Peyer's patch (tissue), 4 donors: ENCODE measurements around the gene TFAP2C.

Source experiments
- POLR2A ChIP-seq, 2 donors: fragments of 450-650 bp; IDR thresholded peaks; one replicate each; pipeline ENCODE4 v1.5.1; 2017; ENCODE audit warnings: antibody characterized with exemption in 2 of 2, mild to moderate bottlenecking in 2 of 2, moderate library complexity in 2 of 2
- TF ChIP-seq, protein P1 (sequence below), 6 experiments: fragments of 450-650 bp in 4 of 6; fragments of 200-600 bp in 2 of 6; sonication (generic) in 1 of 6; IDR thresholded peaks; one replicate each; pipeline ENCODE4 v1.5.1; 2017 to 2019; ENCODE audit warnings: antibody characterized with exemption in 6 of 6, mild to moderate bottlenecking in 3 of 6, moderate library complexity in 1 of 6

DNA sequence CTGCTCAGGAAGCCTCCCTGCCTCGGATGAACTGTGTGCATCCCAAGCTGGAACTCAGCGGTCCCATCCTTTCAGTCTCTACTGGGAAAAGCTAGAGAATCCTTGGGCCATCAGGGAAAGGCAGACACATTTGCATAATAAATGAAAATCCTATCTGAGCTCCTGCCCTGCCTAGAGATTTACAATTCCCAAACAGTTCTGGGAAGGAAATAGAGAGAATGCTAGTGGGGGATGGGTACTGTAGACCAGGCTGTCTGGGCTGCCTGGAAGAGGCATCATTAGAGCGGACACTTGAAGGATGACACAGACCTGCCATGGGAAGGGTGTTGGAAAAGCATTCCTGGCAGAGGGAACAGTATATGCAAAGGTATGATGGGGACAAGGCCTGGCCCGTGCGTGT is 44.3 kb downstream of the TFAP2C start:
- TF ChIP-seq, protein P1, sequence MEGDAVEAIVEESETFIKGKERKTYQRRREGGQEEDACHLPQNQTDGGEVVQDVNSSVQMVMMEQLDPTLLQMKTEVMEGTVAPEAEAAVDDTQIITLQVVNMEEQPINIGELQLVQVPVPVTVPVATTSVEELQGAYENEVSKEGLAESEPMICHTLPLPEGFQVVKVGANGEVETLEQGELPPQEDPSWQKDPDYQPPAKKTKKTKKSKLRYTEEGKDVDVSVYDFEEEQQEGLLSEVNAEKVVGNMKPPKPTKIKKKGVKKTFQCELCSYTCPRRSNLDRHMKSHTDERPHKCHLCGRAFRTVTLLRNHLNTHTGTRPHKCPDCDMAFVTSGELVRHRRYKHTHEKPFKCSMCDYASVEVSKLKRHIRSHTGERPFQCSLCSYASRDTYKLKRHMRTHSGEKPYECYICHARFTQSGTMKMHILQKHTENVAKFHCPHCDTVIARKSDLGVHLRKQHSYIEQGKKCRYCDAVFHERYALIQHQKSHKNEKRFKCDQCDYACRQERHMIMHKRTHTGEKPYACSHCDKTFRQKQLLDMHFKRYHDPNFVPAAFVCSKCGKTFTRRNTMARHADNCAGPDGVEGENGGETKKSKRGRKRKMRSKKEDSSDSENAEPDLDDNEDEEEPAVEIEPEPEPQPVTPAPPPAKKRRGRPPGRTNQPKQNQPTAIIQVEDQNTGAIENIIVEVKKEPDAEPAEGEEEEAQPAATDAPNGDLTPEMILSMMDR (IDR thresholded peaks at IDR 0.05) = no peak
- TF ChIP-seq POLR2A (IDR thresholded peaks at IDR 0.05) = no peak
